GM23248 (cell line): ENCODE results near the gene ADAMTSL2.

ENCODE experiments used
- EZH2 ChIP-seq: fragments of 200-600 bp; sonication (generic); IDR thresholded peaks from 2 replicates; pipeline ENCODE4 v1.6.1; 2018; ENCODE audit warnings: antibody characterized with exemption, mild to moderate bottlenecking; ENCODE audit not compliant: insufficient read depth, poor library complexity, severe bottlenecking
- EZH2phosphoT487 ChIP-seq: fragments of 200-600 bp; sonication (generic); IDR thresholded peaks from 2 replicates; pipeline ENCODE4 v1.6.1; 2018; ENCODE audit warnings: antibody characterized with exemption, moderate library complexity, mild to moderate bottlenecking, low read depth; ENCODE audit not compliant: insufficient read depth

GRCh38 chr9:133607381-133607780 lies 72.9 kb downstream of the ADAMTSL2 start:
- TF ChIP-seq EZH2phosphoT487 = no peak
- no peak for TF ChIP-seq EZH2
